ENCODE results near the gene PAOX.

Gene PAOX

GRCh38 chr10:133358925-133359310 is 20.1 kb upstream of the PAOX start:
- in situ Hi-C loops (cut with MboI; ENCODE audit: low sequenced_read_pairs, unreplicated experiment) = no loop called here
- DNase-seq (ENCODE audit: low spot score) = no peak

GRCh38 chr10:133359554-133359971 is 19.5 kb upstream of the PAOX start:
- TF ChIP-seq CTCF (IDR thresholded peaks at IDR 0.05; ENCODE audit: borderline replicate concordance, control extremely low read depth, extremely low read depth, insufficient read depth, missing control alignments) = no peak
- DNase-seq (ENCODE audit: low spot score) = no peak
- in situ Hi-C loops (cut with MboI; ENCODE audit: low sequenced_read_pairs, unreplicated experiment) = no loop called here

More at GRCh38 chr10:133358925-133359310, 20.1 kb upstream of the PAOX start:
- no peak for TF ChIP-seq CTCF (IDR thresholded peaks at IDR 0.05; ENCODE audit: borderline replicate concordance, control extremely low read depth, extremely low read depth, insufficient read depth, missing control alignments)

GRCh38 chr10:133359972-133360610 is 19.0 kb upstream of the PAOX start:
- no peak for TF ChIP-seq CTCF (IDR thresholded peaks at IDR 0.05; ENCODE audit: borderline replicate concordance, control extremely low read depth, extremely low read depth, insufficient read depth, missing control alignments)
- in situ Hi-C loops (cut with MboI; ENCODE audit: low sequenced_read_pairs, unreplicated experiment) = no loop called here
- no peak for DNase-seq (ENCODE audit: low spot score)

GRCh38 chr10:133361227-133361626 is 17.8 kb upstream of the PAOX start:
- no peak for DNase-seq (ENCODE audit: low spot score)
- in situ Hi-C loops (cut with MboI; ENCODE audit: low sequenced_read_pairs, unreplicated experiment) = no loop called here
- no peak for TF ChIP-seq CTCF (IDR thresholded peaks at IDR 0.05; ENCODE audit: borderline replicate concordance, control extremely low read depth, extremely low read depth, insufficient read depth, missing control alignments)

GRCh38 chr10:133361773-133362441 is 17.2 kb upstream of the PAOX start:
- no peak for TF ChIP-seq CTCF (IDR thresholded peaks at IDR 0.05; ENCODE audit: borderline replicate concordance, control extremely low read depth, extremely low read depth, insufficient read depth, missing control alignments)
- no peak for DNase-seq (ENCODE audit: low spot score)
- in situ Hi-C loops (cut with MboI; ENCODE audit: low sequenced_read_pairs, unreplicated experiment) = no loop called here

GRCh38 chr10:133362846-133363245 is 16.2 kb upstream of the PAOX start:
- in situ Hi-C loops (cut with MboI; ENCODE audit: low sequenced_read_pairs, unreplicated experiment) = no loop called here
- no peak for DNase-seq (ENCODE audit: low spot score)
- no peak for TF ChIP-seq CTCF (IDR thresholded peaks at IDR 0.05; ENCODE audit: borderline replicate concordance, control extremely low read depth, extremely low read depth, insufficient read depth, missing control alignments)

Data from GM13976 (cell line).